ENCODE results near the gene RUFY4.

RUFY4 gene

GRCh38 chr2:218031771-218032257 lies 37.2 kb upstream of the RUFY4 start:
- no peak for TF ChIP-seq CTCF (IDR thresholded peaks at IDR 0.05; ENCODE audit: low read length, missing control alignments)
- H3K4me3 ChIP-seq (replicated peaks; ENCODE audit: low read depth, low read length), result no peak overlapping the region
- no peak for DNase-seq (ENCODE audit: low read depth)

- H3K4me3 ChIP-seq (replicated peaks; ENCODE audit: low read depth, low read length), result no peak overlapping the region
- no peak for DNase-seq (ENCODE audit: low read depth)
- TF ChIP-seq CTCF (IDR thresholded peaks at IDR 0.05; ENCODE audit: low read length, missing control alignments), result no peak
Observed at GRCh38 chr2:218032336-218033171, 36.5 kb upstream of the RUFY4 start.

GRCh38 chr2:218033208-218033589 lies 35.9 kb upstream of the RUFY4 start:
- no peak overlapping the region for H3K4me3 ChIP-seq (replicated peaks; ENCODE audit: low read depth, low read length)
- TF ChIP-seq CTCF (IDR thresholded peaks at IDR 0.05; ENCODE audit: low read length, missing control alignments), result no peak
- DNase-seq (ENCODE audit: low read depth), result no peak

- TF ChIP-seq CTCF (IDR thresholded peaks at IDR 0.05; ENCODE audit: low read length, missing control alignments), result no peak
- no peak for DNase-seq (ENCODE audit: low read depth)
Observed at GRCh38 chr2:218033590-218034496, 35.2 kb upstream of the RUFY4 start.

GRCh38 chr2:218034497-218035213 lies 34.4 kb upstream of the RUFY4 start:
- DNase-seq (ENCODE audit: low read depth), result peak; percentile 66
- peak; percentile 59 for TF ChIP-seq CTCF (IDR thresholded peaks at IDR 0.05; ENCODE audit: low read length, missing control alignments)
- peak overlapping the region; percentile 24 for H3K4me3 ChIP-seq (replicated peaks; ENCODE audit: low read depth, low read length)

More at GRCh38 chr2:218033590-218034496, 35.2 kb upstream of the RUFY4 start:
- H3K4me3 ChIP-seq (replicated peaks; ENCODE audit: low read depth, low read length), result no peak overlapping the region

- H3K4me3 ChIP-seq (replicated peaks; ENCODE audit: low read depth, low read length), result no peak overlapping the region
- TF ChIP-seq CTCF (IDR thresholded peaks at IDR 0.05; ENCODE audit: low read length, missing control alignments), result no peak
- no peak for DNase-seq (ENCODE audit: low read depth)
Observed at GRCh38 chr2:218035463-218036100, 33.5 kb upstream of the RUFY4 start.

All from fibroblast of pulmonary artery (primary cell).